ENCODE measurements around the gene ZNF521. TPM values are rescaled to one million over a fixed set of nuclear protein-coding genes. Genes with fewer than 3 reads are reported as not detected.

Gene ZNF521
- total RNA-seq, 2 experiments from 2014 or later, result not detected

DNA sequence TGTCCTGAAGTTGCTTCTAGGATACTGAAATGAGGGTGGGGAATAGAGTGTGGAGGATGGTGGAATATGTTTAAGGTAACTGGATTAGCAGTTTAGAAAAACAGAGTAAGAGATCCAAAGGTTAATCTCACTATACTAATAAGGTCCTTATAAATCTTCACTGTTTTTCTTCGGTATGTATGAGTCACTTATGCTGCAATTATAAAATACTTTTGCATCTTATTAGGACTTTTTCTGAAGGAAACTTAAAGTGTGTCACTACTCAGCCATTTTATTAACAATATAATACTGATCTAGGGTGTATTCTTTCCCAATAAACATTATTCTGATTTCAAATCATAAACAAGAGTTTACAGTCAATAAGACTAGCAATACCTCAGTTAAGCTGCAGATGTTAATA lies 182.3 kb downstream of the ZNF521 start:
- no peak for DNase-seq
- Mint-ChIP-seq H3K4me3 (no peak overlapping the region), H3K36me3 (no peaks in the 10 kb centered on the region), H3K9me3 (no peaks in the 10 kb centered on the region), H3K27ac (no peak overlapping the region), H3K27me3 (no peaks in the 10 kb centered on the region), H3K4me1 (peaks cover 7% of the 10 kb centered on the region)

DNA sequence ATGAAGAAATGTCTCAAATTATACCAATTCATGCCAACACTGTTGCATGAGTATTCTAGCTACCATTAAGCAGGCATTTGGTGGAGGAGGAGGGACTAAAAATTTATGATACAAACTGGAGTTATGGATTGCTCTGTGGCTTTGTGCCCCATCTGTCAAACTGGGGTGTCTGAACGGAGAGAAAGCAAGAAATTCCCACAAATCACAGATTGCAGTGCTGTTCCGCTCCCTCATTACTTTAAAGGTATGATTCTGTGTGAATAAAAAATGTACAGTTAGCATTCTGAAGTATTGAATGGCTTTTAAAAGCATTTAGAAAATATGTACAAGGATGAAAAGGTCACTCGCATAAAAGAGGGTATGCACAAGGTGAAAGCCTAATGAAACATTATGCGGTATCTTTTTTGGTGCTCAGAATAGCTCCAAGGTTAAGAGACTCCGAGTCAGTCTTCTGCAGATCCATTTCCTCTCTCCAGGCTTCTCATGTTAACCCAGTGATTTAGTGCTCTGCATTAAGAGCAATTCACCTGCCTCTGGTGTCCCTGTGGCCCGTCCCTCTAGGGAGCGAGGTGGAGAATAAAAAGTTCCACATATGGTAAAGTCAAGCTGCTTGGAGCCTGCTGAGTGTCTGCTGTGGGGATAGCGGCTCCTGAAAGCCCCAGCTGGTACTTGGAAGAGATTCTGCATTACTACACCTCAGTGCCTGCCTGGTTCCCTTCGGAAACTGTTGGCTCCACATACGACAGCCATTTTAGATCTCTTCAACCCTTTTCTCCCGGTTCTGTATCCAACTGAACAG lies 184.2 kb downstream of the ZNF521 start:
- peaks cover 16% of the 10 kb centered on the region for H3K4me1 Mint-ChIP-seq
- H3K9me3 Mint-ChIP-seq, result no peaks in the 10 kb centered on the region
- no peak overlapping the region for H3K4me3 Mint-ChIP-seq
- no peak for DNase-seq
- H3K27me3 Mint-ChIP-seq, result no peaks in the 10 kb centered on the region
- H3K27ac Mint-ChIP-seq, result no peak overlapping the region
- H3K36me3 Mint-ChIP-seq, result no peaks in the 10 kb centered on the region

DNA sequence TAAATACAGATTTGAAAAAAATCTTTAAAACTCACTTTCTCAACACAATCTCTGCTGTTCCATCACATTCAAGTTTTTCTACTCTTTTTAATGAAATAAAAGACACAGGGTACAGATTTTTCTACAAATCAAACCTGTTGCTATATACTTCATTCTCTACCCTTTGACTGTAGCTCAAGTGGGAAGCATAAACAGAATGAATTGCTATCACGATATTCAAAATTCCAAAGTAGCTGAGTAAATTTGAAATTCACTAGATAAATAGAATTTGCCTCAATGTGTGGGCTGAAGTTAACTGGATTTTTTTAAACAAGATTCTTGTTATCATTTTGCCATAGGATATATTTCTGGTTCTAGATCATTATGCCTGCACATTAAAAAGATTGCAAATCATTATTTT lies 185.9 kb downstream of the ZNF521 start:
- Mint-ChIP-seq H3K36me3 (no peaks in the 10 kb centered on the region), H3K9me3 (no peaks in the 10 kb centered on the region), H3K4me3 (no peak overlapping the region), H3K27me3 (peaks cover 3% of the 10 kb centered on the region), H3K4me1 (peaks cover 16% of the 10 kb centered on the region), H3K27ac (no peak overlapping the region)
- no peak for DNase-seq

DNA sequence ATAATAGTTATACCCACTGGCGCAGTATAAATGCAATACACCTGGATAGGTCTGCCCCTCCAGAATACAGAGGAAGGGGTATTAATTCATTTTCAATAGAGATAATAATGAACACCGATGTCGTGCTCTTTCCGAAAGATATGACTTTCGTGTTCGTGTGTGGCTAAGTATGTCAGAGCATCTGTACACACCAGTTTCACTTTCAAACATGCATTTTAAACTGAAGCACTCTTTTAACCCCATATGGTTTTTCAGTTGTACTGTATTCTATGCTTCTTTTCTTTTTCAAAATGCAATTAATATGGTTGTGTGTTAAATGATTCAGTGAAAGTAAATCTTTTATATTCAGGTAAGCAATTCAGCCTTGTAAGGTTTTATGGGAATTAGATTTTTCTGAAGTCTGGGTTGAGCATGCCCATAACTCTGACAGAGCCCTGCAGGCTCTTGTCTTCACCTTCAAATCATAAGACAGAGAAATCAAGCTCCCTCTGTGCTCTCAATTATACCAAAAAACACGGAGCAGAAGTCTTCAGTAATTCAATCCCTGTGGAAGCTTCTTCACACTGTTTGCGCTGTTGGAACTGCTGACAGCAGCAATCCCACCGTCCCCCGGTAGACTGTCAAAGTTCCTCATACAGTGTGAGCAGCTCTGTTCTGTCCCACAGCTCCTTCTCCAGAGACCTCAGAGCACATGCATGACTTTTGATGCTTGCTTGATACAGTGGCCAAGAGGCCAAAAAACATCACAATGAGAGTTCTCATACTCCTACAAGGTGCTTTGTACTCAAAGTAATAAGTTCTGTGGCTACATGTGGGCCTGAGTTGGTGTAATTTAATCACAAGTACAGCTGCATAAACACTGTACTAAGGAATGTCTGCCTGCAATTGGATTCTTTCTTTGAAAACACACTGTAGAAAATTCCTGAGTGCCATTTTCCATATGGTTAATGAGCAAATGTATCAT lies 186.8 kb downstream of the ZNF521 start:
- peaks cover 16% of the 10 kb centered on the region for H3K4me1 Mint-ChIP-seq
- H3K27me3 Mint-ChIP-seq, result peaks cover 3% of the 10 kb centered on the region
- no peak overlapping the region for H3K27ac Mint-ChIP-seq
- no peaks in the 10 kb centered on the region for H3K36me3 Mint-ChIP-seq
- H3K4me3 Mint-ChIP-seq, result peak overlapping the region; percentile 50
- DNase-seq, result no peak
- H3K9me3 Mint-ChIP-seq, result no peaks in the 10 kb centered on the region

DNA sequence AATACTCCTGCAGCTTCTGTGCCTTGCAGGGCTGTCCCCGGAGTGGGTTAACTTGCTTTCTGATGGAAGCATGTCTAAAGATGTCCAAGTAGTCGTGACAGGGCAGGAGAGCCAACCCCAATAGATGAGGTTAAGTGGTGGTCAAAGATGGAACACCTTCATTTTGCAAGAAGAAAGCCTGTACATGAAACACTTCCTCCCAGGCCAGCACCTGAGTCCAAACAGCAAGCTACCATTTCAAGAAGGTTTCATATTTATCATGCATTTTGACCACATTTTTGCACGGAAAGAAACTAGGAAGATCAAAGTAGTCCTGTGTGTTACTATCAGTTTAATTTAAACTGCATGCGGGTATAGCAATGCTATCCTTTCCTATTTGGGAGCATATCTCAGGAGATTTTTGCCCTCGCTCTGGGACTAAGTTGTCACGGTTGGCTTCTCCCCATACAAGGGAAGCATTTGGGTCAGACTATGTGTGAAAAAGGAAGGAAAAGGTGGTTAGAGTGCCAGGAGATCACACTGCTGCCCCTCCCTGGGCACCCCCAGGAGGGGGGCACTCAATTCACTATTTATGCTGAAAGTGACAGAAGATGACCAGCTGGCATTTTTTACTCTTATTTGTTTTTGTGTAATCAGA lies 187.6 kb downstream of the ZNF521 start:
- Mint-ChIP-seq H3K36me3 (no peaks in the 10 kb centered on the region), H3K4me3 (peak overlapping the region; percentile 50), H3K9me3 (no peaks in the 10 kb centered on the region), H3K27ac (no peak overlapping the region), H3K27me3 (peaks cover 3% of the 10 kb centered on the region), H3K4me1 (peaks cover 16% of the 10 kb centered on the region)
- DNase-seq, result no peak

DNA sequence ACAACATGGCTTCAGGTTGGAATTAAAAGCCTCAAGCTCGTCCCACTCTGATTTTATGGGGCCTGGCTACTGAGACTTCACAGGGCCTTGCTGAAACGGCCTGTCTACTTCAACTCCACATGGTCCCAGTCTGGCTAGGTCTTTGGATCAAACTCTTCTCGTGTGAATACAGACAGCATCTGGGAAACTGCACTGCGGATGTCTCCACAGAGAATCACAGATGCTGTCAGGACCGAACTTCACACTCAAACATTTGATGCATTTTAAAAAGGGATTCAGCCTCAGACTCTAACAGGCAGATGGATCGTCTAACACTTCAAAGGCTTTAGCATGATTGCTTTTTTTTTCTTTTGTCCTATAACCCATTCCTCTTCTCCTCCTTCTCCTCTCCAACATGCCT lies 198.5 kb downstream of the ZNF521 start:
- H3K9me3 Mint-ChIP-seq, result no peaks in the 10 kb centered on the region
- H3K36me3 Mint-ChIP-seq, result no peaks in the 10 kb centered on the region
- H3K4me3 Mint-ChIP-seq, result no peak overlapping the region
- H3K4me1 Mint-ChIP-seq, result no peaks in the 10 kb centered on the region
- H3K27ac Mint-ChIP-seq, result no peak overlapping the region
- DNase-seq, result no peak
- peaks cover 9% of the 10 kb centered on the region for H3K27me3 Mint-ChIP-seq

DNA sequence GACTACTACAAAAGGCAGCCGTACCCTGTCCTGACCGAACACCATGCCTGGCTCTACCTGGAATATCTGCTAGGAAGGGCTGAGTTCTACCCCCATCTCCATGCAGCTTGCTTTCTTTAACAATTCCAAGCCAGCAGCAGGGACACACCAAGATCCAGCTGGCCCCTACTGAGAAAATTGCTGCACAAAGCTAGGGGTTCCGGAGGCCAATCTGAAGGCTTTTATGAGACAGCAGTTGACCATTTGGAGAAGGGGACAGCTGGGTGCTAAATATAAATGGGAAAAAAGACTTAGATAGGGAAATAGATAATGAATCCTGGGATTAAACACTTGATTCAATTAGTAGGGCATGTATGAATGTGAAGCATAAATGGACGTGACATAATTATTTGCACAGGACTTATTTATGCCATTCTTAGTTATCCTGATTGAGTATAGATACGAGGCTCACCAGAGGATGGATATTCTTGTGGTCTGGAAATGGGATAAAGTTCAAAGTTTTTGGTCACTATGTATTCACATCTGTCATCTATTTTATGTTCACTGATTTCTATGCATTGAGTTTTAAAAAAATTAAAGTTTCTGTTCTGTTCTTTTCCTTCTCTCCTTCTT lies 204.0 kb downstream of the ZNF521 start:
- Mint-ChIP-seq H3K36me3 (no peaks in the 10 kb centered on the region), H3K4me1 (no peaks in the 10 kb centered on the region), H3K9me3 (no peaks in the 10 kb centered on the region)

DNA sequence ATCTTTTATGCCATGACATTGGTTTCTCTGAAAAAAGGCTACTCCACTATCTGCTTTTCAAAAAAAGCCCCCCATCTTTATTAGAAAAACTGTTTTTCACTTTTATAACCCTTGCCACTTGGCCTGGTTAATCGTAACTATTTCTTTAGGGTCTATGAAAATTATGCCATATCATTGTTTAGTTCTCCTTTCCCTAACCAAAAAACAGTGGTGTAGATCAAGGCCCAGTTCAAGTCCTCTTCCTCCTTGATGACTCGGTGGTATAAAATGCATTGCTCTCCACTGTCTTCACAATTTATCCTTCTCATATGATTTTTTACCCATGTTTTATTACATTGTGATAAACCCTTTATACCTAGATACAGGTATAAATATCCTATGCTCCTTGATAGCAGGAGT lies 205.5 kb downstream of the ZNF521 start:
- Mint-ChIP-seq H3K27me3 (no peaks in the 10 kb centered on the region), H3K36me3 (no peaks in the 10 kb centered on the region), H3K27ac (no peak overlapping the region), H3K4me3 (no peak overlapping the region), H3K9me3 (no peaks in the 10 kb centered on the region), H3K4me1 (no peaks in the 10 kb centered on the region)
- DNase-seq, result no peak

More for the DNA sequence above, 204.0 kb downstream of the ZNF521 start:
- Mint-ChIP-seq H3K27ac (no peak overlapping the region), H3K27me3 (no peaks in the 10 kb centered on the region), H3K4me3 (no peak overlapping the region)
- DNase-seq, result no peak

DNA sequence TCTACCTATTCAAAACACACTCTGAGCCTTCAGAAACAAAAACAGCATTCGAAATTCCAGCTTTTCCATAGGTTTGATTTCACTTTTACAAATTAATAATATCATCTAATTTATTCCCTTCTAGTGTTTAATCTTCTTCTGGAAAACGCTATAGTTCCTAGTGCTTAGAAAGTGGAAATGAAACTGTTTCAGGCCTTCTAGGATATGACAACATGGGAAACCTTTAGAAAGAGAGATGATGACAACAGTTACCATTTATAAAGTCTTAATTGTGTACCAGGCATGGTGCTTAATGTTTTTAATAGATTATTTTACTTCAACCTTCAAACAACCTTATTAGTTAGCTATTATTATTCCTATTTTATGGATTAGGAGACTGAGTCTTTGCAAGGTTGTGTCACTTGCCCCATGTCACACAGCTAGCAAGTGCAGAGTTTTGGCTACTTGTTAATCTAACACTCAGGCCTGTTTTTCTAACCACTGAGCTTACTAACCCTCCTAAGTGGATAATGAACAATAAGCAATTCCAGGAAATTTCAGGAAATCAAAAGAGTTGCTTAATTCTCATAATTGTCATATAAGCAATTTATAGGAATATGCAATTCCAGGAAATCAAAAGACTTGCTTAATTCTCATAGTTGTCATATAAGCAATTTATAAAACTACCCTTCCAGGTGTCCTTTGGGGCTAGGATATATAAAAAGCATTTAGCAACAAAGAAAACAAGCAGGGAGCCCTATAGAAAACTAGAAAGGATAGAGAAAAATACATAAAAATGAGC lies 206.0 kb downstream of the ZNF521 start:
- no peak overlapping the region for H3K4me3 Mint-ChIP-seq
- no peaks in the 10 kb centered on the region for H3K36me3 Mint-ChIP-seq
- no peak overlapping the region for H3K27ac Mint-ChIP-seq
- no peak for DNase-seq
- H3K4me1 Mint-ChIP-seq, result no peaks in the 10 kb centered on the region
- H3K9me3 Mint-ChIP-seq, result no peaks in the 10 kb centered on the region
- no peaks in the 10 kb centered on the region for H3K27me3 Mint-ChIP-seq

DNA sequence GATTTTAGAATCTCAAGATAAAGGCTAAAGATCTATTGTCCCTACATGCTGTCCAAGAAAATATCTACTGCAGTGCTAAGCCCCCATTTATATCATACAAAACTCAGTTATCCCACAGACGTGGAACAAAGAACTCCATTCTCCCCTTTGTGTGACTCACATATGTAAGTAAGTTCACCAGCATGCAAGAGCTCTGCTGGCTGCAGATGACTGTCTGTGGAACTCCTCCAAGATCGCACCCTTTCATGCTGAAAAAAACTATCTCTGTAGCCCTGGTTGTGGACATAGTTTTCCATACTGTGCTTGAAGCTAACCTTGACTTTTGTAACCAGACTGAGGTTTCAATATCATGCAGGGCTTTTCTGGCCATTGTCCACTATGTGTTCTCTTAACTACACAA lies 207.1 kb downstream of the ZNF521 start:
- no peaks in the 10 kb centered on the region for H3K27me3 Mint-ChIP-seq
- H3K4me3 Mint-ChIP-seq, result no peak overlapping the region
- no peaks in the 10 kb centered on the region for H3K4me1 Mint-ChIP-seq
- no peaks in the 10 kb centered on the region for H3K36me3 Mint-ChIP-seq
- no peaks in the 10 kb centered on the region for H3K9me3 Mint-ChIP-seq
- H3K27ac Mint-ChIP-seq, result no peak overlapping the region
- DNase-seq, result no peak

DNA sequence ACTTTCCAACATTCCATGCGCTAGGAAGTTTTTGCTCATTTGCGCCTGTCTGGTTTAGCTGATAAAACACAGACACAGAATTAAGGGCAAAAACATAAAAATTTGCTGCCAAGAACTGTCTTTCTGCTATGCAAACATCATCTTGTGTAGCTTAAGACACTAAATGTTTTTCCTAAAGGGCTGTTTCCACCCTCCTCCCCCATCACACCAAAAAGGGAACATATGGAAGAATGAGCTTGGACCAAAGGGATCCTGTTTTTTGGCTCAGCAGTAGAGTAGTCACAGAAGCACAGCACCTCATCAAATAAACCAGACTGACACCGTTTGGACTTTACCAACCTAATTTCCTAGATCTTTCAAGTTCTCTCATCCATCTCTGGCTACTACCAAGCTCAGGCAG lies 210.1 kb downstream of the ZNF521 start:
- Mint-ChIP-seq H3K27me3 (no peaks in the 10 kb centered on the region), H3K27ac (no peak overlapping the region), H3K9me3 (no peaks in the 10 kb centered on the region)

DNA sequence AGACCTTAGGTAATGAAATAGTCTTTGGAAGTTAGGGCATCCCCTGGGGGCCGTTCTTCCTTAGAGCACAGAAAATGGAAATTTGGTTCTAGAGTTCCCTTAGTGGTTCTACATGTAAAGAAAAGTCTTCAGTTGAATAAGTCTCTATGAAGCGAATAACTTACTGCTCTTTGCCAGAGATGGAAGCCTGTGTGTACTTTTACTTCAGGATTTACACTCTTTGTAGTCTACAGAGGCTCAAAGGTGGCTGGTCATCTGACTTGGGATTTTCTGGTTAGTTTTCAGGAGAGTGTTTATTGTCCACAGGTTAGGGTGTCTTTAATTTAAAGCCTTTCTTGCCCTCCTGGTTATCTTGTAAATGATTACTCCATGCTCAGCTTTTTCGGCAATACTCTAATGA lies 210.6 kb downstream of the ZNF521 start:
- Mint-ChIP-seq H3K9me3 (no peaks in the 10 kb centered on the region), H3K4me3 (no peak overlapping the region), H3K36me3 (no peaks in the 10 kb centered on the region), H3K4me1 (no peaks in the 10 kb centered on the region), H3K27ac (no peak overlapping the region), H3K27me3 (no peaks in the 10 kb centered on the region)
- DNase-seq, result no peak

More for the DNA sequence above, 210.1 kb downstream of the ZNF521 start:
- Mint-ChIP-seq H3K4me3 (no peak overlapping the region), H3K36me3 (no peaks in the 10 kb centered on the region), H3K4me1 (no peaks in the 10 kb centered on the region)
- no peak for DNase-seq

DNA sequence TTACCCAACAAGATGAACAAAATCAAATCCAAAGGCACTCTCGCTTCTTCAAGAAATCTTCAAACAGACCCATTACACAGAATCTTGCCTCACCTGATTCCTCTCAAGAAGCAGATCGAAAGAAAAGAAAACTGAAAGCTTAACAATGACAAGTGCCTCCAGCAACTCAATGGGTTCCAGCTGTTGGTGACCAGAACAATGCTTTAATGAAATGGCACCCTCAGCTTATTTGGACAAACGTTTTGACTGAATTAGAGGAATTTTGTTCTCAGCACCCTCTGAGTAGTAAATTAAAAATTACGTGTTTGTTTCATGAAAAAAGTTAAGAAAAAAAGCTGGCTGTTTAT lies 211.0 kb downstream of the ZNF521 start:
- Mint-ChIP-seq H3K4me1 (no peaks in the 10 kb centered on the region), H3K27me3 (no peaks in the 10 kb centered on the region), H3K9me3 (no peaks in the 10 kb centered on the region), H3K36me3 (no peaks in the 10 kb centered on the region), H3K4me3 (no peak overlapping the region), H3K27ac (no peak overlapping the region)
- DNase-seq, result no peak
